T follicular helper cell (primary cell): ENCODE measurements around the gene CAPS2.
"Not testable (repeated sequence)": the region's sequence is repeated elsewhere in the genome, so short reads cannot be mapped to it uniquely, and the experiment has no call there.

Experiments
- DNase-seq: peaks from one replicate; pipeline ENCODE4 v3.0.0-alpha.2; 2020; ENCODE audit warnings: low read depth
- total RNA-seq, 2 experiments: gene quantifications; one replicate each; lab custom pipeline; 2026; lab: John Stamatoyannopoulos, UW

Gene CAPS2
- 0.22 to 3.0 reads per million in 2 experiments for total RNA-seq

- peak; percentile 52 for DNase-seq
Observed at GRCh38 chr12:75329918-75330826, at the start of gene CAPS2. Gene CAPS2, minus strand, starts transcription at chr12:75330324. Its CDS starts 3,826 bp downstream, at chr12:75326498.

- no peak for DNase-seq
Observed at GRCh38 chr12:75378354-75378753, 48.2 kb upstream of the CAPS2 start.

DNA sequence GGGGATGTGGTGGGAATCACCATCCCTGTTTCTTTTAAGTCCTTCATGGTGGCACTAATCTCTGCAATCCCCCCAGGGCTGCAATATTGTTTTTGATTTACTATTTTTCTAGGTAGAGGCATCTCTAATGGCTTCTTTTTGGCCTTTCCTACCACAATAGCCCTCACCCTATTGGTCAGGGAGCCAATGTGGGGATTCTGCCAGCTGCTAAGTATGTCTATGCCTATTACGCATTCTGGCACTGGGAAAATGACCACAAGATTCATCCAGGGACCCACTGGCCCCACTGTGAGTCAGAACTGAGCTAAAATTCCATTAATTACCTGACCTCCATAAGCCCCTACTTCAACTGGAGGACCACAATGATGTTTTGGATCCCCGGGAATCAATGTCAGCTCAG lies 44.8 kb upstream of the CAPS2 start:
- no peak for DNase-seq

DNA sequence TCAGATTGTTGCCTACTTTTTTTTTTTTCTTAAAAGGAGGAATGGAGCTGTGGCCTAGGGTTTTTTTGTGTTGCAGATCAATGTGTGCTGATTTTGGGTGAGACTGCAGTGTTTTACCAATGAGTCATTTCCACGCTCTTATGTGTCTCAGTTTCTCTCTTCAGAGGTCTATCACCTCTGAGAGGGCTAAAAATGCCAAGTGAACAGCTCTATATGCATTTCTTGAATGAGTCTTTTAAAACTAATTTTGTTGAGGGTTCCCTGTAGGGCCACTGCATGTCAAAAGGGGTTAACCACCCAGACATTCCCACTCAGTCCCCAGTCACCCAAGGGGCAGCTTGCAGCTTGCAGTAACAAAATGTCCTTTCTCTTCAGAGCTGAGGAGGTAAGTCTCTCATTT lies 36.5 kb upstream of the CAPS2 start:
- DNase-seq, result no peak

GRCh38 chr12:75364919-75365318 lies 34.8 kb upstream of the CAPS2 start:
- DNase-seq, result no peak

DNA sequence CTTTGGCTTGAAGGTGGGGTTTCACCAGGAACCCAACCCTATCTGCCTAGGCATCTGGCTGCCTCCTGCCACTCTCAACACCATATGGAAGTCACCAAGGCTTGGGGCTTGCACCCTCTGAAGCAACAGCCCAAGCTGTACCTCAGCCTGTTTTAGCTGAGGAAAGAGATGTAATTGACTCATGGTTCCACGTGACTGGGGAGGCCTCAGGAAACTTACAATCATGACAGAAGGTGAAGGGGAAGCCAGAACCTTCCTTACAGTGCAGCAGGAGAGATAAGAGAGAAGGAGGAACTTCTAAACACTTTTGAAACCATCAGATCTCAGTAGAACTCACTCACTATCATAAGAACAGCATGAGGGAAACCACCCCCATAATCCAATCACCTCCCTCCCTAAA lies 31.3 kb upstream of the CAPS2 start:
- no peak for DNase-seq

- no peak for DNase-seq
Observed at GRCh38 chr12:75360920-75361319, 30.8 kb upstream of the CAPS2 start.

DNA sequence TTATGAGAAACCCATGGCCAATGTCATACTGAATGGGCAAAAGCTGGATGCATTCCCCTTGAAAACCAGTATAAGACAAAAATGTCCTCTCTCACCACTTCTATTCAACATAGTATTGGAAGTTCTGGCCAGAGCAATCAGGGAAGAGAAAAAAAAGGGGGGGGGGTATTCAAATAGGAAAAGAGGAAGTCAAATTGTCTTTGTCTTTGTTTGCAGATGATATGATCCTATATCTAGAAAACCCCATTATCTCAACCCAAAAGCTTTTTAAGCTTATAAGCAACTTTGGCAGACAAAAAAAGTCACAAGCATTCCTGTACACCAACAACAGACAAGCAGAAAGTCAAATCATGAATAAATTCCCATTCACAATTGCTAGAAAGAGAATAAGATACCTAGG lies 23.9 kb upstream of the CAPS2 start:
- no peak for DNase-seq

GRCh38 chr12:75350413-75350812 lies 20.3 kb upstream of the CAPS2 start:
- DNase-seq, result no peak

DNA sequence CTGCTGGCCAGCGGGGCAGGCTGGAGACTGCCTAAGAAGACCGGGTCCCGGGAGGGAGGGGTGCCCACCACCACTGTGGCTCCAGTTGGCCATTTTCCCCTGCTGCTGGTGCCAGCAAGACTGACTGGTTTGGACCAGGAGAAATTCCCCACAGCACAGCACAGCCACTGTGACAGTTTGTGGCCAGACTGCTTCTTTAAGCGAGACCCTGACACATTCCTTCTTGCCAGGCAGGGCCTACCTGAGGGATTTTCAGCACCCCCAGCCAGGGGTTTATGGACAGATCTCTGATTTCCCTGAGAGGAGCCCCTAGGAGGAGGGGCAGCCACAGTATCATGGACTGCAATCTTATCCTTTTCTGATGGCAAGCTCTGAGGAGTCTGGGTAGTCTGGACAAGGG lies 19.8 kb upstream of the CAPS2 start:
- DNase-seq, result no peak

- DNase-seq, result not testable (repeated sequence)
Observed at GRCh38 chr12:75346215-75346614, 16.1 kb upstream of the CAPS2 start.

DNA sequence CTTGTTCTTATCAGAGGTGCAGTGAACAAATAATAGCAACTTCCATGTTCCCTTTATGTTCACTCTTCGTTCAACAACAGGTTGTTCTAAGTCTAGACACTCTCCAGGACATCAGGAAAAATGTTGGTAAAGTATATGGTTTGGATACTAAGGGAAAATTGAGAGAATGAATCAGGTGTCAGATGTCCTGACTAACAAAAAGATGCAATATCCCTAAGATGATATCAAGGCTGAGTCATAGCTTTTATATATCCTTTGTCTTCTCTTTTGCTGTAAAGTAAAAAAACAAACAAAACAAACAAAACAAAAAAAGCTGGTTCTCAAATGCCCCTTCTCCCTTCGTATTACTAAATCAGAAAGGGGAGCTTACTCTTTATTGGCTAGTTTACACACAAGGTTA lies 15.4 kb upstream of the CAPS2 start:
- DNase-seq, result no peak

- DNase-seq, result no peak
Observed at GRCh38 chr12:75341873-75342272, 11.7 kb upstream of the CAPS2 start.

- no peak for DNase-seq
Observed at GRCh38 chr12:75337905-75338304, 7.8 kb upstream of the CAPS2 start.

DNA sequence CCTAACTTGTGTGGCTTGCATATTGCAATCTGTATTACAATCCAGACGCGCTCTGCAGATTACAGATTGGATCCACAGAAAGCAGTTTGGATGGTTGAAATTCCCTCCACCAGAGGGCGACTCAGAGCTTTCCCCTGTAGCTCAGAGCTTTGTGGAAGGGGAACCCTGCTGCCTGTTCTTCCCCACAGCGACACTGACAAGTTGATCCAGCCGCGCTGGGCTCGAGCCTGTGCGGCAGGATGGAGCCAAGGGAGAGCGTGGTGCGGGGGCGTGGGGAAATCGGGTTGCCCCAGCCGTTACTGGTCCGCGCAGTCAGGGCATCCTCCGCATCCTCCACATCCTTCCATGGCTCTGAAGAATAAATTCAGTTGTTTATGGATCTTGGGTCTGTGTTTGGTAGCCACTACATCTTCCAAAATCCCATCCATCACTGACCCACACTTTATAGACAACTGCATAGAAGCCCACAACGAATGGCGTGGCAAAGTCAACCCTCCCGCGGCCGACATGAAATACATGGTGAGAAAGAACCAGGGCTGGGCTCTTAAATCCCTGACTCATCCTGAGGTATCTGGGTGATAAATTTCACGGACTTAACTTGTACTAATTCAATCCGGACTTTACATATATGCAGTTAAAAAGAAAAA lies 4.4 kb upstream of the CAPS2 start, which contains the start of gene GLIPR1L1:
Gene GLIPR1L1, plus strand, starts transcription at position 287 of the 647 bp plus-strand sequence. Its CDS starts 59 bp downstream, at position 346.
- DNase-seq, result peak; percentile 71

- DNase-seq, result no peak
Observed at GRCh38 chr12:75327642-75328041, 2.5 kb downstream of the CAPS2 start.

DNA sequence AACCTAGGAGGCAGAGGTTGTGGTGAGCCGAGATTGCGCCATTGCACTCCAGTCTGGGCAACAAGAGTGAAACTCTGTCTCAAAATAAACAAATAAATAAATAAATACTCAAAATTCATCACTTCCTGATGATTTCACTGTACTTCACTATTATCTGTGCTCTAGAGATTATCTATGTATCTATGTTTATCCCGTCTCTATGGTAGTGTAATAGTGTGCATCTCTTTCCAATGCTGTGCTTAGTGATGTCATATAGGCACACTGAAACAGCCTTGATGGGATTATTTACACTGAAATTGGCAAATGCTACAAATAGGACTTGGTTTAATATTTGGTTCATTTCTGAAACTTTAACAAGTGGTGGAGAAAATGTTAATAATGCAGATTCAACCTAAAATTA lies 6.5 kb downstream of the CAPS2 start:
- no peak for DNase-seq

DNA sequence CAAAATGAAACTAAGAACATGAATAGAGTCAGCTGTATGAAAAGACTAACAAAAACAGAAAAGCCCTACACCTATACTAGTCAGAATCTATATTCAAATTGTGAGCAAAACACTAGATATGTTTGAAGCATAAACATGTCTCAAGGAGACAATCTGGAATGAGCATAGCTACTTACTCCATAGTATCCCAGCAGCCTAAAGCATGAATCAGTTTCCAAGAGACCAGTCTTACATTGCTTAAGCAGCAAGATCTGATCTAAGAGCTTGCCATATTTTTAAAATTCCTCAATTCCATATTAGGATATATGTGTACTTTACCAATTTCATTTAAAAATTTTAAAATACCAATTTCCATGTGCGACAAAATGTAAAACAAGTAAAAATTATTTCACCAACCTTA lies 7.7 kb downstream of the CAPS2 start:
- DNase-seq, result no peak

DNA sequence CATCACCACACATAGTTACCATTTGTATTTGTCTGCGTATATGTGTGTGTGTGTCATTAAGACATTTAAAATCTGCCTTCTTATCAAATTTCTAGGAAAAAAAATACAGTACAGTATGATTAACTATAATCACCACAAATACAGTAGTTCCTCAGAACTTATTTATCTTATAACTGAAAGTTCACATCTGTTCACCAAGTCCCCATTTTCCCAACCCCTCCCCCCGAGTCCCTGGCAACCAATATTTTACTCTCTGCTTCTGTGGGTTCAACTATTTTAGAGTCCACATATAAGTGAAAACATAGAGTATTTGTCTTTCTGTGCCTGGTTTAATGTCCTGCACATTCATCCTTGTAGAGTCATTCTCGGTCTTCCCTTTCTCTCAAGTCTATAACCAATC lies 12.3 kb downstream of the CAPS2 start:
- DNase-seq, result no peak

DNA sequence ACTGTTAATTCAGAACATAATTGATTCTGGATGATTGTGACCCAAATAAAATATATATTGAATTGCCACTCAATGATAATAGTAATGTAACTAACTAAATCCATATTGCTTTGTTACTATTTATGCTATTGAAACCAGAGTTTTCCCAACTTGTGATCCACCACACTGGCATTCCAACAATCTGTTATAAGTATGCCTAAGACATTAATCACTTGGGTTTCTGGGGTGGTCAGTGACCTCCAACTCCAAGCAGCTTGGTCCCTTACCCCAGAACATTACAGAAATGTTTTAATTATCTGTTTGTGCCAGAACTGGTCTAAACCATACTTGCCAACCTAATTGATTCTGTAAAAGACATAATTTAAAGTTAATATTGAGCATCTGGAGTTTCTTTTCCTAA lies 14.6 kb downstream of the CAPS2 start:
- DNase-seq, result no peak

- no peak for DNase-seq
Observed at GRCh38 chr12:75311369-75311768, 18.8 kb downstream of the CAPS2 start.

- DNase-seq, result no peak
Observed at GRCh38 chr12:75308279-75308678, 21.8 kb downstream of the CAPS2 start.
